Activated B cell treated with CpG ODN at 0.5 μM for 24 hours (primary cell): ENCODE results near the gene ZNF212. TPM values are rescaled to one million over a fixed set of nuclear protein-coding genes. Genes with fewer than 3 reads are reported as not detected.
"Not testable (repeated sequence)": the region's sequence is repeated elsewhere in the genome, so short reads cannot be mapped to it uniquely, and the experiment has no call there.

Source experiments
- ATAC-seq: fragments of 200-7000 bp; cut with Tn5 transposase; one replicate; pipeline ENCODE4 v1.10.0; 2021; ENCODE audit warnings: low read depth, mild to moderate bottlenecking, moderate library complexity
- CTCF ChIA-PET: fragments of 350-600 bp; sonication (Branson Sonifier 250); formaldehyde crosslinking; loops from one replicate; lab custom pipeline; 2021; ENCODE audit warnings: antibody characterized with exemption; lab: Charles Lee
- POLR2A ChIA-PET: fragments of 350-600 bp; sonication (Branson Sonifier 250); formaldehyde crosslinking; loops from one replicate; lab custom pipeline; 2021; ENCODE audit warnings: antibody characterized with exemption; lab: Charles Lee
- DNase-seq: peaks from one replicate; pipeline ENCODE4 v3.0.0; 2022
- H3K27ac Mint-ChIP-seq: one replicate; pipeline ENCODE4 v1.8.0; 2020; ENCODE audit warnings: mixed read lengths
- H3K27me3 Mint-ChIP-seq: one replicate; pipeline ENCODE4 v1.8.0; 2021; ENCODE audit warnings: mixed read lengths
- H3K36me3 Mint-ChIP-seq: one replicate; pipeline ENCODE4 v1.8.0; 2021; ENCODE audit warnings: low read depth, mixed read lengths
- H3K4me1 Mint-ChIP-seq: one replicate; pipeline ENCODE4 v1.8.0; 2021; ENCODE audit warnings: mixed read lengths
- H3K4me3 Mint-ChIP-seq: one replicate; pipeline ENCODE4 v1.8.0; 2020; ENCODE audit warnings: mild to moderate bottlenecking, mixed read lengths
- H3K9me3 Mint-ChIP-seq: one replicate; pipeline ENCODE4 v1.8.0; 2020; ENCODE audit warnings: mixed read lengths
- CTCF ChIP-seq: fragments of 200-600 bp; IDR thresholded peaks from one replicate; pipeline ENCODE4 v1.8.0; 2022; ENCODE audit warnings: antibody characterized with exemption, mild to moderate bottlenecking
- intact Hi-C: fragments of 100-400 bp; cut with micrococcal nuclease; formaldehyde crosslinking; loops from one replicate; pipeline ENCODE4 v1.15.1; 2024
- total RNA-seq: library from RNA; stranded (reverse); gene quantifications from 2 replicates; pipeline ENCODE4 v1.2.3, GENCODE V29; 2022

ZNF212 gene
- total RNA-seq, 1 donor from 2014 or later, result 21.0 TPM

- no peak for TF ChIP-seq CTCF
- ATAC-seq (peak; percentile 34), DNase-seq (no peak)
- Mint-ChIP-seq H3K4me3 (no peak overlapping the region), H3K27ac (no peak overlapping the region), H3K9me3 (no peaks in the 10 kb centered on the region), H3K27me3 (peaks cover 12% of the 10 kb centered on the region), H3K36me3 (peaks cover 12% of the 10 kb centered on the region), H3K4me1 (no peaks in the 10 kb centered on the region)
- ChIA-PET CTCF (no interaction called here), POLR2A (no interaction called here)
- intact Hi-C loops, result no loop called here
Measured at GRCh38 chr7:149229526-149229925, 9.9 kb upstream of the ZNF212 start.

GRCh38 chr7:149232362-149232761 is 7.1 kb upstream of the ZNF212 start:
- ATAC-seq, result no peak
- H3K9me3 Mint-ChIP-seq, result no peaks in the 10 kb centered on the region
- CTCF ChIA-PET, result no interaction called here
- H3K27ac Mint-ChIP-seq, result no peak overlapping the region
- POLR2A ChIA-PET, result no interaction called here
- no peaks in the 10 kb centered on the region for H3K36me3 Mint-ChIP-seq
- H3K4me3 Mint-ChIP-seq, result no peak overlapping the region
- intact Hi-C loops, result no loop called here
- peaks cover 12% of the 10 kb centered on the region for H3K27me3 Mint-ChIP-seq
- no peak for TF ChIP-seq CTCF
- DNase-seq, result no peak
- no peaks in the 10 kb centered on the region for H3K4me1 Mint-ChIP-seq

- DNase-seq, intact Hi-C loops, H3K4me3 Mint-ChIP-seq, H3K9me3 Mint-ChIP-seq, H3K36me3 Mint-ChIP-seq, POLR2A ChIA-PET, H3K4me1 Mint-ChIP-seq, ATAC-seq, H3K27ac Mint-ChIP-seq: not testable (repeated sequence)
- H3K27me3 Mint-ChIP-seq, result peaks cover 12% of the 10 kb centered on the region
- CTCF ChIA-PET, result interaction anchor here (0.8 kb wide), 1 partner anchor 51 kb away, joined by 3 read pairs; no protein-coding TSS in a partner anchor
Measured at GRCh38 chr7:149233655-149234204, 5.7 kb upstream of the ZNF212 start.

GRCh38 chr7:149237502-149237901 is 1.9 kb upstream of the ZNF212 start:
- Mint-ChIP-seq H3K4me3 (no peak overlapping the region), H3K9me3 (peaks cover under 1% of the 10 kb centered on the region), H3K27me3 (peaks cover 9% of the 10 kb centered on the region), H3K27ac (no peak overlapping the region), H3K4me1 (peaks cover 31% of the 10 kb centered on the region), H3K36me3 (peaks cover 4% of the 10 kb centered on the region)
- DNase-seq (no peak), ATAC-seq (no peak)
- TF ChIP-seq CTCF, result no peak
- ChIA-PET POLR2A (no interaction called here), CTCF (no interaction called here)
- intact Hi-C loops, result no loop called here

- H3K4me3 Mint-ChIP-seq, result peak overlapping the region; percentile 91
- no peak overlapping the region for H3K27ac Mint-ChIP-seq
- peaks cover 3% of the 10 kb centered on the region for H3K9me3 Mint-ChIP-seq
- peaks cover 8% of the 10 kb centered on the region for H3K36me3 Mint-ChIP-seq
- ATAC-seq, result no peak
- CTCF ChIA-PET, result no interaction called here
- H3K27me3 Mint-ChIP-seq, result peaks cover 6% of the 10 kb centered on the region
- intact Hi-C loops, result loop anchor here (1.0 to 2.0 kb wide), 3 partner anchors 43 to 387 kb away; partner anchors contain the start of gene ZNF282
- POLR2A ChIA-PET, result no interaction called here
- no peak for TF ChIP-seq CTCF
- DNase-seq, result no peak
- peaks cover 34% of the 10 kb centered on the region for H3K4me1 Mint-ChIP-seq
Measured at GRCh38 chr7:149238051-149238450, 1.4 kb upstream of the ZNF212 start.
